HG03354 (cell line): Measurements from ENCODE around the gene SARS1.
"Not testable (repeated sequence)": the region's sequence is repeated elsewhere in the genome, so short reads cannot be mapped to it uniquely, and the experiment has no call there.

Experiments
- ATAC-seq: cut with Tn5 transposase; IDR thresholded peaks from one replicate; pipeline ENCODE4 v1.9.1; 2021; ENCODE audit warnings: mild to moderate bottlenecking; ENCODE audit not compliant: unreplicated experiment, poor library complexity, severe bottlenecking

SARS1 gene

DNA sequence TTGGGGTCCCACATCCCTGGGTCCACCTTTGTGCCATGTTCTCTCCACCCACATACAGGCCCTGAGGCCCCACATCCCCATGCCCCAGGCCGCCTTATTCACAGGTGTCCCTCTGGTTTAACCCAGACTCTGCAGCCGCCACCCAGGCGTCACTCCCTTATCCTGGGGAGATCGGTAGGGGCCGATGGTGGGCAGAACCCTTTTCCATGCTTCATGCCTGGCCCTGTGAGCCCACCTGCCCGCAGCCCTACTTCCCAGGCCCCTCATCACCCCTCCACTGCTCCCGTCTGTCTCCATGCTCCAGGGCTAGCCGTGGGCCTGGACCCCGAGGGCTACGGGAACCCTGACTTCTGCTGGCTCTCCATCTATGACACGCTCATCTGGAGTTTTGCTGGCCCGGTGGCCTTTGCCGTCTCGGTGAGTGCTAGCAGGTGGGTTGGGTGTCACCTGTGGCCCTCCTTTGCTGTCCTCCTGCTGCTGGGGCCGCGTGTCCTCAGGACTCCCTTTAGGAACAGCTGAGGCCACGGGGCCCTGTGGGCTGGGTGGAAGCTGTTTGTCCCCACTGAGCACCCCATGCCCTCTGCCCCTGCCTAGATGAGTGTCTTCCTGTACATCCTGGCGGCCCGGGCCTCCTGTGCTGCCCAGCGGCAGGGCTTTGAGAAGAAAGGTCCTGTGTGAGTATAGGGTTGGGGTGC is 57.1 kb downstream of the SARS1 start:
- ATAC-seq: no peak

DNA sequence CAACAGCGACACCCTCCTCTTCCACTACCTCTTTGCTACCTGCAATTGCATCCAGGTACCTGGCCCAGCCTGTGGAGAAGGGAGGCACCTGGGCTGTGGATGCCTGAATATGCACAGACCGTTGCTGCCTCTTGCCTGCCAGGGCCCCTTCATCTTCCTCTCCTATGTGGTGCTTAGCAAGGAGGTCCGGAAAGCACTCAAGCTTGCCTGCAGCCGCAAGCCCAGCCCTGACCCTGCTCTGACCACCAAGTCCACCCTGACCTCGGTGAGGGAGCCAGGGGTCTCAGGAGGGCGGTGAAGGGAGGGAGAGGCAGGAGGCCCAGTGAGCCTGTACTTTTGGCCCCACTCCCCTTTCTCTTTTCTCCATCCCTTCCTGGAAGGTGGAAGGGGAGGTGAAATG is 57.7 kb downstream of the SARS1 start:
- ATAC-seq: no peak

DNA sequence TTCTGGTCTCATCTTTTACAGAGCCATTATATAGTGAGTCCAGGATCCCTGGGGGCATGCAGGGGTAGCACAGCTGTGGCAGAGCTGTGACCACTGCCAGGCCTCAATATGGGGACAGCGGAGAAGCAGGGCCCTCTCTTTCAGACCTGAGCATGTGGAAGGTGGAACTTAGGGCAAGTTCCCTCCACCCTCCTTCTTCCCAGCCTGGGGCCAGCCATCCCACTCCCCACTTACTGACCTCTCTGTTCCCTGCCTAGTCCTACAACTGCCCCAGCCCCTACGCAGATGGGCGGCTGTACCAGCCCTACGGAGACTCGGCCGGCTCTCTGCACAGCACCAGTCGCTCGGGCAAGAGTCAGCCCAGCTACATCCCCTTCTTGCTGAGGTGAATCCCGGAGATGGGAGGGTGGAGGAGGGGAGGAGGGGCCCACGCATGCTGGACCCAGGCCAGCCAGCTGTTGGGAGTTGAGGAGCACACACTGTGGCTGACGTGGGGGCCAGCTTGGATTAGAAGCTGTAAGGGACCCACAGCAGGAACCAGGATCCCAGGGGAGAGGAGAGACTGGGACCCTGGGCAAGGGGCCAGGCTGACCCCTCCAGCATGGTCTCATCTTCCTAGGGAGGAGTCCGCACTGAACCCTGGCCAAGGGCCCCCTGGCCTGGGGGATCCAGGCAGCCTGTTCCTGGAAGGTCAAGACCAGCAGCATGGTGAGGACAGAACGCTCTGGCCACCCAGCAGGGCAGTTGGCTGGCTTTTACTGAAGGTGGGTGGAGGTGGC is 58.5 kb downstream of the SARS1 start:
- ATAC-seq: no peak

DNA sequence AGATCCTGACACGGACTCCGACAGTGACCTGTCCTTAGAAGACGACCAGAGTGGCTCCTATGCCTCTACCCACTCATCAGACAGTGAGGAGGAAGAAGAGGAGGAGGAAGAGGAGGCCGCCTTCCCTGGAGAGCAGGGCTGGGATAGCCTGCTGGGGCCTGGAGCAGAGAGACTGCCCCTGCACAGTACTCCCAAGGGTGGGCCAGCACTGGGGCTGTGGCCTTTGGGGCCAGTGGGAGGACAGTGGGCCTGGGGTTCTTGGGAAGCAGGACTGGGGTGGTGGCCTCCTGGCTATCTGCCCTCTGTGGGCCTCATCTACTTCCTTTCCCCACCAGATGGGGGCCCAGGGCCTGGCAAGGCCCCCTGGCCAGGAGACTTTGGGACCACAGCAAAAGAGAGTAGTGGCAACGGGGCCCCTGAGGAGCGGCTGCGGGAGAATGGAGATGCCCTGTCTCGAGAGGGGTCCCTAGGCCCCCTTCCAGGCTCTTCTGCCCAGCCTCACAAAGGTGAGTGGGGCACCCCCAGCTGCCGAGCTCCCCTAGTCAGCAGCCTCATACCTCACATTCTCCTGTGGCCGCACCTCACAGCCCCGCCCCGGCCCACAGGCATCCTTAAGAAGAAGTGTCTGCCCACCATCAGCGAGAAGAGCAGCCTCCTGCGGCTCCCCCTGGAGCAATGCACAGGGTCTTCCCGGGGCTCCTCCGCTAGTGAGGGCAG is 59.3 kb downstream of the SARS1 start:
- ATAC-seq: no peak

DNA sequence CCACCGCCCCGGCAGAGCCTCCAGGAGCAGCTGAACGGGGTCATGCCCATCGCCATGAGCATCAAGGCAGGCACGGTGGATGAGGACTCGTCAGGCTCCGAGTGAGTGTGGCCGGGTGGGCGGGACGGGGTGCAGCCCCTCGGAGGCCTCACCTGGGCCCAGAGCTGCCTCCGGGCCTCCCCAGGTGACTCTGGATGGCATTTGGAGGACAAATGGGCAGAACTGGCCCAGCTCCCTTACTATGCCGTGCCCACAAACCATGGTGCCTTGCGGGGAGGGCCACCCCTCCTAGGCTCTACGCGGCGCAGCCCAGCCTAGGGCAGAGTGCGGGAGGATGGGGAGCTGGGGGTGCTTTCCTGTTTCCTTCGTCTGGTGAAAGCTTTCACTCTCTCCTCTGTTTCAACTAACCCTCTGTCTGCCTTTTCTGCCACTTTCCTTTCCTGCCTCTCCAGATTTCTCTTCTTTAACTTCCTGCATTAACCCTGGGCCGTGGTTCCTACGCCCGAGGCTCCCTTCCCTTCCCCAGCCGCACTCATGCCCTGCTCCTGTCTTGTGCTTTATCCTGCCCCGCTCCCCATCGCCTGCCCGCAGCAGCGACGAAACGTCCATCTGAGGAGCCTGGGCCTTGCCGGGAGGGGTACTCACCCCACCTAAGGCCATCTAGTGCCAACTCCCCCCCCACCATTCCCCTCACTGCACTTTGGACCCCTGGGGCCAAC is 60.0 kb downstream of the SARS1 start:
- no peak for ATAC-seq

DNA sequence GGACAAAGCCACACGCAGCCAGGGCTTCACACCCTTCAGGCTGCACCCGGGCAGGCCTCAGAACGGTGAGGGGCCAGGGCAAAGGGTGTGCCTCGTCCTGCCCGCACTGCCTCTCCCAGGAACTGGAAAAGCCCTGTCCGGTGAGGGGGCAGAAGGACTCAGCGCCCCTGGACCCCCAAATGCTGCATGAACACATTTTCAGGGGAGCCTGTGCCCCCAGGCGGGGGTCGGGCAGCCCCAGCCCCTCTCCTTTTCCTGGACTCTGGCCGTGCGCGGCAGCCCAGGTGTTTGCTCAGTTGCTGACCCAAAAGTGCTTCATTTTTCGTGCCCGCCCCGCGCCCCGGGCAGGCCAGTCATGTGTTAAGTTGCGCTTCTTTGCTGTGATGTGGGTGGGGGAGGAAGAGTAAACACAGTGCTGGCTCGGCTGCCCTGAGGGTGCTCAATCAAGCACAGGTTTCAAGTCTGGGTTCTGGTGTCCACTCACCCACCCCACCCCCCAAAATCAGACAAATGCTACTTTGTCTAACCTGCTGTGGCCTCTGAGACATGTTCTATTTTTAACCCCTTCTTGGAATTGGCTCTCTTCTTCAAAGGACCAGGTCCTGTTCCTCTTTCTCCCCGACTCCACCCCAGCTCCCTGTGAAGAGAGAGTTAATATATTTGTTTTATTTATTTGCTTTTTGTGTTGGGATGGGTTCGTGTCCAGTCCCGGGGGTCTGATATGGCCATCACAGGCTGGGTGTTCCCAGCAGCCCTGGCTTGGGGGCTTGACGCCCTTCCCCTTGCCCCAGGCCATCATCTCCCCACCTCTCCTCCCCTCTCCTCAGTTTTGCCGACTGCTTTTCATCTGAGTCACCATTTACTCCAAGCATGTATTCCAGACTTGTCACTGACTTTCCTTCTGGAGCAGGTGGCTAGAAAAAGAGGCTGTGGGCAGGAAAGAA is 61.1 kb downstream of the SARS1 start:
- ATAC-seq: no peak

DNA sequence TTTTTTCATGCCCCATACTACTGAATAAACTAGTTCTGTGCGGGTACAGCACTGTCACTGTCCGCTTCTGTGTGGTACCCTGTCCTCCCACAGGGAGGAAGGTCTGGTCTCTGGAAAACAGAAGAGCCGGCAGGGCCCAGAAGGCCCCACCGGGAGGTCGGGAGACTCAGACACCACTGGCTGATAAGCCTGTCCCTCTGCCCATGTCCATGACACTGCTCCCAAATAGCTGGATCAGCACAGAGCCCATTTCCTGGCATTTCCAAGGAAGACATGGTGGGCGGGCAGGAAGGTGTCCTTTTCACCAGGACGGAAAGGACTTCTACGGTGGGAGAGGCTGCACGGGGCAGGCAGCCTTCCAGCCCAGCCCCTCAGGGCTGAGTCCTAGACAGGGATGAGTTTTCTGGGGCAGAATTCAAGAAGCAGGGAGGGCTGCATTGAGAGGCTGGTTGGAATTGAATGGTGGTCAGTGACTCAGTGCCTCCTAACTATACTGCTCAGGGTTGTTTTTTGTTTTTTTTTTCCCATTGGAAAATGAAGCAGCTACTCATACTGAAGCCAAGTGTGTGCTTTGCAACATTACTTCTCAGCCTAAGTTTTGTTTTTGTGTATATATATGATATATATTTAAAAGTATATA is 62.1 kb downstream of the SARS1 start:
- ATAC-seq: no peak

DNA sequence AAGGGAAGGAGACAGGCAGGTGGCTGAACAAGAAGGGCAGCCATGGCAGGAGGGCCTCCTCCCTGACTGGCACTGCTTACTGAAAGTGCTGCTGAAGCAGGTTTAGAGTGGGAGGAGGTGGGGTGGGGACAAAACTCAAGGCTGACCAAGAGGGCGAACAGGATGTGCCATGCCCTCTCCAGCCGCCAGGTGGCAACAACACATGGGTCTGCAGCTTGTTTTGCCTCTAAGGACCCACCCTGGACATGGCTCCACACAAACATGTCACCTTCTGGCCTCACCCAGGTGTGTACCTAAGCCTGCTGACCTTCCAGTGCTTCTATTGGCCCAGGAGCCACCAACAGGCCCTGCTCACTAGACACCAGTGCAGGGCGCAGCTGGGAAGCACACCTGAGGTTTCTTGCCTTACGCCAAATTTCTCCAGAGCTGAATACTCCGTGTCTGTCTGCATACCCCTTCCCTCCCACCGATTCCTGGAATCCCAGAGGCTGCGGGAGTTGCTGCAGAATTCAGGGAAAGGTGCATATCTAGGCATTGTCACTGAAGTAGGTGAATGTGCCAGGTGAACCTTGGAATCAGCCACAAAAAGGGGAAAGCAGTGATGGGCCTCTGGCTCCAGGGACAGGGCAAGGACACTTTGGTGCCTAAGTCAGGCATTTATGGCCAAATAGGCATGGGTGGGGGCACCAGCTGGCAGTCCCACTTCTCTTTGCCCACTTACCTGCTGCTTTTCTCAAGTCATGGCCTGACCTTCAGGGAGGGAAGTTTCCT is 63.9 kb downstream of the SARS1 start:
- ATAC-seq: peak; percentile 92

DNA sequence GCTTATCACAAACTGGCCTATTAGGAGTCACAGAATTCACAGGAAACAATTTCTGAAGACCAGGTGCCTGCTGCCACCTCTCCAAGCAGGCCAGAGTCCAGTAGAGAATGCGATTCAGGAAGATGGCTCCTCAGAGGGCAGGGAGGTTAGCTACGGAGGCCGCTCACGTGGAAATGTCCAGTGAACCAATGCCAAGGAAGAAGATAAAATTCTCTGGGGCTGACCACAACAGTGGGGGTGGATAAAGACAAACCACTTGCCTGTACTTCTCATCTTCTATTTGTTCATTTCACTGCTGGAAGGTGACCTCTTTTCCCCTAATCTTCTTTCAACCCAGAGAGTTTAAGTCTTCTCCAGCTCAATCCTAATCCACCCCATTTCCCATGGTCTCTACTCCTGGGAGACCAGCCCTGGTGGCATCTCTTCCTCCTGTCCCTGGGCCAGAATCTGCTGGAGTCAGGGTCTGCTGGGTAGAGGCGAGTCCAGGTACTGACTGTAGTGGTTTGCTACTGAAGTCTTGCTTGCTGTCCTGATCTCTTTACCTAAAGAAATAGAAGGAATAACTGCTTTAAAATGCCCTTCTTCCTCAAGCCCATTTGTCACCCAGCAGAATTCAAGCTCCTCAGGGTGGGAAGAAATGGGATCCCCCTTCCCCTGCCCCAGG is 66.0 kb downstream of the SARS1 start:
- no peak for ATAC-seq

DNA sequence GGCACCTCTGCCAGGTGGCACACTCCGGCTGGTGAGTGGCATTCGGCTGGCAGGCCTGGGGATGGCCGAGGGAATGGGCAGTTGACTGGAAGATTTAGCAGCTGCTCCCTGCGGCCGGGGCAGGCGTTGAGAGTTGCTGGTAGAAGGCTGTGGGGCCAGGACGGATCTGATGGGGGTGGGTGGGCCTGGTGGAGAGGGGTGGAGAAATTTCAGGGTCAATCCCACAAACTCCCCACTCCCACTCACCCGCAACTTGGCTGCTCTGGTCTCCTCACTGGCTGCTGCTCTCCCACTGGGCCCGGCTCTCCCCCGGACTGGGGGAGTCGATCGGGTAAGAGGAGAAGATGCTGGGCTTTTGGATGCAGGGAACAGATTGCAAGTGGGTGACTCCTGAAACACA is 67.1 kb downstream of the SARS1 start:
- no peak for ATAC-seq

DNA sequence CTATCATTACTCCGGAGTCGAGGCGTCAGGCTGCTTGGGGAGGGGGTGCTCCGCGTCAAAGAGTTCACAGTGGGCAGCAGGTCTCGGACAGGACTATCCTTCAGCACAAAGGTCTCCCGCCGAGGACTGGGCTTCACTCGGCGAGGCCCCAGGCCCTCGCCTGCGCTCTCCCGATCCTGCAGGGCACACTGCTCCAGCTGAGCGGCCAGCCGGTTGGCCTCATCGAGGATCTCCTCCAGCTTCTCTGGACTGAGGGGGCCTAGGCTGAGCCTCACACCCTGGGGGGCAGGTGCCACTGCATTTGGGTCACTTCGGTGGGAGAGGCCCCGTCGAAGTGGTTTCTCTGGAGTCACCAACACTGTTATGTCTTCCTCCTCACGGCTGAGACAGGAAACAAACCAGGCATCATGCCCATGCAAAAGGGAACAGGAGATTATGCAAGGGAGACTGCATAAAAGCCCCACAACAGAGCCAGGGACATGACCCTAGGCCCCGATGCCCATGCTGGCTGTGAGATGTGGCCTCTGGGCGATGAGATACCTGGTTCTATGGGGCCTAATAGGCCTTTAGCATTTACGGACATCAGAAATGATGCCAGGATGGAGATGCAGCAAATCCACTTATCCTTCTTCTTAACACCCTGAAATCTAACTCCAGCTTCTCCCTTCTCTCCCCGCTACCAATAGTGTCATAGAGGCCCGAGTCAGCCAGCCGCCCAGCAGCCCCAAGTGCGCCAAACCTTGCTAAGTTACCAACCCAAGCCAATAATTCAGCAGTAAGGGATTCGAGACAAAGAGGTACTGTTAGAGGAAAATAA is 68.2 kb downstream of the SARS1 start:
- no peak for ATAC-seq

DNA sequence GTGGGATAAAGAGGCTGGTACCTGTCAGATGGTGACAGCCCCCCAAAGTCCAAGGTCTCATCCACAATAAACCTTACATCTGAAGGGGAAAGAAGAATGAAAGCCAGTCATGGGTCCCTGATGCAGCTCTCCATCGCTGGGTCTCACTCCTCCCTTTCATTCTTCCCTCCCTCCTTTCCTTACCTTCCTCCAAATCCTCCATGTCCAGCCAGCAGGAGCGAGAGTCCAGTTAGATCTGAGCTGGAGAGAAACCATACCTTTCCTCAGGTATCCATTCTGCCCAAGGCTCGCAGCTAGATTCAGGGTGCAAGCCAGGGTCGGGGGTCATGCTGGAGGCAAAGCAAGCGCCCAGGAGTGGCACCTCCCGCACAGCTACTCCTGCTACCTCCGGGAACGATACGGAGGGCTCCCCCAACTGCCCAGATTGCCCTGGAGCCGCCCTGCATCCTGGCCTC is 68.8 kb downstream of the SARS1 start:
- ATAC-seq: no peak

DNA sequence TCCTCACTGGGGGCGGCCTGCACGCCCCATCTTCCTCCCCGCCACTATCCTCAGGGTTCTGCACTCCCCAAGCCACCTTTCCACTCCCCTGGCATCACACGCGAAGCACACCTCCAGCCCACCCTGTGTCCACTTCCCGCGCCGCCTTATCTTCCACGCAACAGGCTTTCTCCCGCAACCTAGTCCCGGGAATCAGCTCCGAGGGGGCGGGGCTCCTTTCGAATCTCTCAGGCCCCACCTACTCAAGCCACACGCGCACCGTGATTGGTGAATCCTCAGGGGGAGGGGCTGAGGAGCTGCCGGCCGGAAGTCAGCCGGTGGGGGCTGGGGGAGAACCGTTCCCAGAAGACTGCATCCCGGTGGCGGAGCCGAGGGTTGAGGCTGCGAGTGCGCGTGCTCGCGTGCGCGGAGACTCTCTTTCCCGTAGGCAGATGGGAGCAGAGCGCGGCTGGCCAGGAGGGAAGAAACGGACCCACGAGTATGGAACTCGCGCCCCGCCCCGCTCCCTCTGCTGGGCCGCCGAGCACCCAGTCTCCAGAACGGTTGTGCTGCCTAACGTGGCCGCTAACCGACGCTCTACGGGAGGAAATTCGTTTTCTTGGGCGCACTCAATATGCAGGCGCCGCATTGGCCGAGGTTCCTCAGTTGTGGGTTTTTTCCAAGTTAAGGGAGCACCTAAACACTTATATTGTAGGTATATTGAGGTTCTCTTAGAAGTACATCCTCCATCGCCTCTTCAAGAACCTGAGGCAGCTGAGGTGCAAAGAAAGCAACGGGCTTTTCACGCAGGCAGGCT is 69.4 kb downstream of the SARS1 start, which contains the start of gene PSRC1:
PSRC1 (minus strand) TSS at position 194 of the 796 bp plus-strand sequence.
- peak; percentile 98 for ATAC-seq

DNA sequence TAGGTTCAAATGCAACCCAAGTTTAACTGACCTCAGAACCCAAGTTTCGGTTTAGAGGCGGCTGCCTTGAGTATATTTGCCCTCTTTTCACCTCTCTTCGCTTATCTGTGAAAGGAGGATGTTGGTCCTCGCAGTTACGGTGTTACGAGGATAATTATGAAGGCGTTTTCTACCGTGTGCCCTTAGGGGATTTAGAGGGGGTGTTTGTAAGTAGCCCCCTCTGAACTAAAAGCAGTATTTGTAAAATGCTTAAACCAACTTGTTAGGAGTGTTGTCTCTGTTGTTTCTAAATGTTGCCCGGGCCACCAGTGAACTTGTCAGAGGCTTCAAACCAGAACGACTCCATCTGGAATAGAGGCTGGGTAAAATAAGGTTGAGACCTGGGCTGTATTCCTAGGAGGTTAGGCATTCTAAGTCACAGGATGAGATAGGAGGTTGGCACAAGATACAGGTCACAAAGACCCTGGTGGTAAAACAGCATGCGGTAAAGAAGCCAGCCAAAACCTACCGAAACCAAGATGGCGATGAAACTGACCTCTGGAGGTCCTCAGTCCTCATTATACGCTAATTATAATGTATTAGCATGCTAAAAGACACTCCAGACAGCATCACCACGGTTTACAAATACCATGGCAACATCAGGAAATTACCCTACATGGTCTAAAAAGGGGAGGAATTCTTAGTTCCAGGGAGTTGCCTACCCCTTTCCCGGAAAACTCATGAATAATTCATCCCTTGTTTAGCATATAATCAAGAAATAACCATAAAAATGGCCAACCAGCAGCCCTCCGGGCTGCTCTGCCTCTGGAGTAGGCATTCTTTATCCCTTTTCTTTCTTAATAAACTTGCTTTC is 70.3 kb downstream of the SARS1 start:
- no peak for ATAC-seq

DNA sequence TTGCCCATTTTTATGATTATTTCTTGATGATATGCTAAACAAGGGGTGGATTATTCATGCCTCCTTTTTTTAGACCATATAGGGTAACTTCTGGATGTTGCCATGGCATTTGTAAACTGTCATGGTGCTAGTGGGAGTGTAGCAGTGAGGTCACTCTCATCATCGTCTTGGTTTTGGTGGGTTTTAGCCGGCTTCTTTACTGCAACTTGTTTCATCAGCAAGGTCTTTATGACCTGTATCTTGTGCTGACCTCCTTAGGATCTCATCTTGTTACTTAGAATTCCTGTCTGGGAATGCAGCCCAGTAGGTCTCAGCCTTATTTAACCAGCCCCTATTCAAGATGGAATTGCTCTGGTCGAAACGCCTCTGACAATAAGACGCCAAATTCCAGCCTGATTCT is 73.0 kb downstream of the SARS1 start:
- ATAC-seq: not testable (repeated sequence)
